GM19463 (cell line): ENCODE data around the gene RAB17.
"Not testable (repeated sequence)": the region's sequence is repeated elsewhere in the genome, so short reads cannot be mapped to it uniquely, and the experiment has no call there.

Experiments used
- ATAC-seq: cut with Tn5 transposase; IDR thresholded peaks from one replicate; pipeline ENCODE4 v1.9.1; 2021; ENCODE audit warnings: mild to moderate bottlenecking, moderate library complexity; ENCODE audit not compliant: unreplicated experiment

The RAB17 gene

DNA sequence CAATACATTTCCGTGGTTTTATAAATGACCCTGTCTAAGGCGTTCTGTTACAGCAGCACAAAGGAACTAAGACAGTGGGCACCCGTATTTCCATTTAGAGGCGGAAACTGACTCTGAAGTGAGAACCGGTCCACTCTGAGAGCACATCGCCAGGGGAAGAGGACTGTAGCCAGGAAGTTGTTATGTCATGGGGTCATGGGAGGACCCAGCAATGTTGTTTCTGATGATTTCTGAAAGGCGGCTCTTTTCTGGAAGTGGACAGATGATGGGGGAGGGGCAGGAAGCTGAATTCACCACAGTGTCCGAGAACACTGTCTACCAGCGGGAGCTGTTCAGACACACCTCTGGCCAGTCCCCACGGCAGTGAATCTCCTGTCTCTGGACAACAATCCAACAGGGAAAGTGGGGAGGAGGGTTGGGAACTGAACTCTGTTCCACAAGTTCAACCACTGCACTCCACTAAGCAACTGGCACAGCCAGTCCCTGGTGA, 34.7 kb upstream of the RAB17 start:
- no peak for ATAC-seq

DNA sequence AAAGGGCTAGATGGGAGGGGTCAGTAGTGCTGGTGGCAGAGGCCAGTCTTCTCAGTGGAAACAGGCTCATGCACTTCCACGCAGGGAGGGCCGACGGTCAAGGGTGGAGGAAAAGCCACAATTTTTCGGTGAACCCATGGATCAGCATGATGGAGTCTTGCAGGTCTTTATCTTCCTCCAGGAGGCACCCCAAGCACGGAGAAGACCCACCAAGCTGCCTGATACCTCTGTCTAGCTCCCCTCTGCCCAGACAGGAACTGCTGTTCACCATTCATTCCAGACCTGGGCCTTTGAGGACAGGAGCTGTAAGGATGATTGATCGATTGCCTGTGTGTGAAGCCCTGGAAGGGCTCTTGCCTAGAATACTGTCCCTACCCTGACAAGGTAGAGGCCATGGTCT, 34.0 kb upstream of the RAB17 start:
- no peak for ATAC-seq

- ATAC-seq, result no peak
Measured at GRCh38 chr2:237623428-237624403, 33.2 kb upstream of the RAB17 start.

DNA sequence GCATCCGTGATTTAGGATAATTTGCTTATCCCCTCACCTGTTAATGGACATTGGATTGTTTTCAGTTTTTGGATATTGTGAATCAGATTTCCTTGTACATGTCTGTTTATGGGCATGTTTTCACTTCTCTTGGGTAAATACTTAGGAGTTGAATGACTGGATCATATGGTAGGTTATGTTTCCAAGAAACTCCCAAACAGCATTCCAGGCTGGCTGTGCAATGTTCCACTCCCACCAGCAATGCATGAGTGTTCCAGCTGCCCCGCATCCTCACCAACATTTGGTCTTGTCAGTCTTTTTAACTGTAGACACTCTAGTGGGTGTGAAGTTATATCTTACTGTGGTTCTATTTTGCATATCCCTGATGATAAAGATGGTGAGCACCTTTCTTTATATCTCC, 27.9 kb upstream of the RAB17 start:
- ATAC-seq, result no peak

GRCh38 chr2:237617587-237617982, 27.1 kb upstream of the RAB17 start:
- no peak for ATAC-seq

DNA sequence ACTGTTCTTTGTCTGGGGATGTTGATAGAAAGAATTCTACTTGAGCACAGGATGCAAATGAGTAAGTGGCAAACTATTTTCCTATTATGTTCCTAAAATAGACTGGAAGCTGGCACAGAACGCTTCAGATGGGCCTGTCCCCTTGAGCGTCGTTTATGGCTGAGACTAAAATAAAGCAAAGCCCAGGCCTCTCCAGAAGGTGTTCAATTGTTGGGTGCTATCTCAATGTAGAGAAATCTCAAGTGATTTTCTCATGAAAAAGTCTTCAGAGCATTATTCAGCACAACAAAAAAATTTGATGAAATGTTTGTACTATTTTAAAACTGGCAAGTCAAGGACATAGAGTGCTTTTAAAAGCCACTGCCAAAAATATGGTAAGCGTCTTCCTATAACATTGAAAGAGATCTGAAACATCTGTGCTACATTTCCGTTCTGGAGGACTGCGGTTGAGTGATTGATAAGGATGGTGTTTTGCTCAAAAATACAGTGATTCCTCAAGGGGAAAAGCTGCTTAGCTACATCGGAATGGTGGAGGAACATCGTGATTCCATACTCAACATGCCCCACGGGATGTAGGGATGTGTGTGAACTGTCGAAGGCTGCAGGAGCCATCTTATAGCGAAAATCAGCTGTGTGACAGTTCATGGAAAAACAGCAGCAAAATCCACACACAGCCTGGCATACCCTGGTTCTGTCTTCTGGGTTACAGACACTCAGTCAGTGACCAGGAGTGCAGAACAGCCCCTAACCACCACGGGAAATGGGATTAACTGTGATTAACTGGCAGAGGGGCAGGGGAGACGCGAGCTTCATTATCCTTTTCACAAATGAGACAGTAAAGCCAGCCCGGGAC, 26.4 kb upstream of the RAB17 start:
- ATAC-seq, result no peak

GRCh38 chr2:237616373-237616733, 25.8 kb upstream of the RAB17 start:
- ATAC-seq, result no peak

GRCh38 chr2:237615631-237616249, 25.2 kb upstream of the RAB17 start:
- no peak for ATAC-seq

GRCh38 chr2:237614151-237614720, 23.7 kb upstream of the RAB17 start:
- no peak for ATAC-seq

GRCh38 chr2:237613679-237614078, 23.1 kb upstream of the RAB17 start:
- no peak for ATAC-seq

- ATAC-seq, result no peak
Measured at GRCh38 chr2:237612527-237613357, 22.2 kb upstream of the RAB17 start.

DNA sequence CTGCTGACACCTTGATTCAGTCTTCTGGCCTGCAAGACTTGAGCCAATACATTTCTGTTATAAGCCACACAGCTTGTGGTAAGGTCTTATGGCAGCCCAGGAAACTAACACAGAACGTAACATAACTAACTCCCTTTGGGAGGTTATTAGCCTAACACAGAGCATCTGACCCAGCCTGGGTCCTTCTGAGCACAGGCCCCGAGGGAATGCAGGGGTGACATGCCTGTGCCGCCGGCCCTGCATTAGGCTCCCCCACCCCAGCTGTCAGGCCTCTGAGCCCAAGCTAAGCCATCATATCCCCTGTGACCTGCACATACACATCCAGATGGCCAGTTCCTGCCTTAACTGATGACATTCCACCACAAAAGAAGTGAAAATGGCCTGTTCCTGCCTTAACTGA, 16.0 kb upstream of the RAB17 start:
- ATAC-seq, result not testable (repeated sequence)

DNA sequence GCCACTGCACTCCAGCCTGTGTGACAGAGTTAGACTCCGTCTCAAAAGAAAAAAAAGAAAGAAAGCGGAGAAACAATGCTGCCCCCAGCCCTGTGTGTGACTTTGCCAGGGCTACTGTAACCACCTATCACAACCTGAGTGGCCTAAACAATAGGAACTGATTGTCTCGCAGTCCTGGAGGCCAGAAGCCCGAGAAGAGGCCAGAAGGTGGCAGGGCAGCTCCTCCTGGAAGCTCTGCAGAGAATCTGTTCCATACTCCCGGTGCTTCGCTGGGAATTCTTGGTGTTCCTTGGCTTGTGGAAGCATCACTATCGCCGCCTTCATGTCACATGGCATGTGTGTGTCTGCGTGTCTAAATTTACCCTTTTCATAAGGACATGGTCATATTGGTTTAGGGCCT, 14.4 kb upstream of the RAB17 start:
- ATAC-seq, result no peak

GRCh38 chr2:237604391-237604790, 13.9 kb upstream of the RAB17 start:
- no peak for ATAC-seq

GRCh38 chr2:237603718-237604362, 13.3 kb upstream of the RAB17 start:
- ATAC-seq, result no peak

- no peak for ATAC-seq
Measured at GRCh38 chr2:237603049-237603717, 12.6 kb upstream of the RAB17 start.

DNA sequence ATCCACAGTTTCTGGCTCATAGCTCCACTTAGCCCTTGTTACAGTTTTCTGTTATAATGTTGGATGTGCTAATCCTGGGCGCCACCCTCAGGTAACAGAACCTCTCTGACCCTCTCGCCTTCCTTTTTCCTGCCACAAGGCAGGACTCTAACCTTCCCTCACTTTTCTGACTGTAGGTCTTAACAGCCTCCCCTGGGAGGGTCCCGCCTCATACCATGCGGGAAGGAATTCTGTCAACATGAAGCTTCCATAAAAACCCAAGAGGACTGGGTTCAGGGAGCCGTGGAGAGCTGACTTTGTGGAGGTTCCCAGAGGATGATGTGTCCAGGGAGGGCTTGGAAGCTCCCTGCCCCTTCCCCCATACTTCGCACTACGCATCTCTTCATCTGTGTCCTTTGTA, 11.9 kb upstream of the RAB17 start:
- no peak for ATAC-seq

GRCh38 chr2:237601453-237602116, 11.1 kb upstream of the RAB17 start:
- ATAC-seq, result no peak
